ENCODE data around the gene RPL13.

The RPL13 gene

DNA sequence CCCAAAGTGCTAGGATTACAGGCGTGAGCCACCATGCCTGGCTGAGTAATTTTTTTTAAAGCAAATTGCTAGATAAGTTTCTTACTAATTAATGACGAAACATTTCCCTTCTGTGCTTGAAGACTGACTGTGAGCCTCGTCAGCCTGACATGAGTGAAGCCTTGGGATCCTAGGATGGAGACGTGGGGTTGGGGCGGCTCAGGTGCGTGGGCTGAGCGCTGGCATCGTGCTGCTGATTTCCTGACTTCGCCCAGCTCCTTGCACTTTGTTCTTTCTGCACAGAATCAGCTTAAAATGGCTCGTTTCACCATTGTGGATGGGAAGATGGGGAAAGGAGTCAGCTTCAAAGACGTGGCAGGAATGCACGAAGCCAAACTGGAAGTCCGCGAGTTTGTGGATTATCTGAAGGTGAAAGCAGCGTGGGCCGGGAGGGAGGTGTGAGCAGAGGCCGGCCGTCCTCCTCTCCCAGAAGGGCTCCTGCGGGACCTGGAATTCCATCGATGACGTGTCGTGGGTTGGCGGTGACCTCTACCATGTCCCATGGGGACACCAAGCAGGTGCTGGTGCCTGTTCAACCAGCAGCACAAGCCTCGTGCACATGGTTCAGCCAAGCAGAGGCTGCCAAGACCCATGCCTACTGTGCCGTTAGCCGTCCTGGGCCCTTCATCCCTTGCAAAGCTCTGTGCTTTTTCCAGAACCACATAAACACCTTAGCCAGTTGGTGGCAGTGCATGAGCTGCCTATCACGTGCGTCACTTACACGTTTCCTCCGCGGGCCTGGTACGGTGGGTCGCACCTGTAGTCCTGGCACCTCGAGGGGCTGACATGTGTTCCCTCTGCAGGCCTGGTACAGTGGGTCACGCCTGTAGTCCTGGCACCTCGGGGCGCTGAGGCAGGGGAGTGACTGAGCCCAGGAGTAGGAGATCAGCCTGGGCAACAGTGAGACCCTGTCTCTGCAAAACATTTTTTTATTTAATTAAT, 29.8 kb upstream of the RPL13 start:
- Histone ChIP-seq H3K27ac (ENCODE audit: low read length) (no peak overlapping the region), H3K36me3 (ENCODE audit: insufficient read depth, low read length) (peaks cover 88% of the 10 kb centered on the region), H3K79me2 (ENCODE audit: insufficient read depth, low read length) (peaks cover 9% of the 10 kb centered on the region), H3K27me3 (ENCODE audit: insufficient read depth, low read length, poor library complexity) (no peaks in the 10 kb centered on the region), H3K4me1 (ENCODE audit: insufficient read depth, low read length) (no peaks in the 10 kb centered on the region), H2AFZ (ENCODE audit: low read depth, low read length) (no peak overlapping the region), H3K9ac (ENCODE audit: low read depth, low read length) (no peak overlapping the region), H3K9me3 (ENCODE audit: insufficient read depth, low read length, severe bottlenecking) (no peaks in the 10 kb centered on the region), H3K4me3 (ENCODE audit: low read depth in 1 of 2, low read length in 2 of 2) (no peak overlapping the region), H4K20me1 (ENCODE audit: insufficient read depth, low read length) (peaks cover 7% of the 10 kb centered on the region), H3K4me2 (ENCODE audit: insufficient read depth, low read length) (no peak overlapping the region)
- TF ChIP-seq EZH2 (IDR thresholded peaks at IDR 0.05; ENCODE audit: borderline replicate concordance, low read depth, low read length, severe bottlenecking) (no peak), CTCF (IDR thresholded peaks at IDR 0.05; ENCODE audit: borderline replicate concordance, extremely low read depth, low read length, poor library complexity, severe bottlenecking) (peak; percentile 3)
- DNase-seq, result no peak
- no peak for ATAC-seq (ENCODE audit: insufficient read depth, low read depth)

DNA sequence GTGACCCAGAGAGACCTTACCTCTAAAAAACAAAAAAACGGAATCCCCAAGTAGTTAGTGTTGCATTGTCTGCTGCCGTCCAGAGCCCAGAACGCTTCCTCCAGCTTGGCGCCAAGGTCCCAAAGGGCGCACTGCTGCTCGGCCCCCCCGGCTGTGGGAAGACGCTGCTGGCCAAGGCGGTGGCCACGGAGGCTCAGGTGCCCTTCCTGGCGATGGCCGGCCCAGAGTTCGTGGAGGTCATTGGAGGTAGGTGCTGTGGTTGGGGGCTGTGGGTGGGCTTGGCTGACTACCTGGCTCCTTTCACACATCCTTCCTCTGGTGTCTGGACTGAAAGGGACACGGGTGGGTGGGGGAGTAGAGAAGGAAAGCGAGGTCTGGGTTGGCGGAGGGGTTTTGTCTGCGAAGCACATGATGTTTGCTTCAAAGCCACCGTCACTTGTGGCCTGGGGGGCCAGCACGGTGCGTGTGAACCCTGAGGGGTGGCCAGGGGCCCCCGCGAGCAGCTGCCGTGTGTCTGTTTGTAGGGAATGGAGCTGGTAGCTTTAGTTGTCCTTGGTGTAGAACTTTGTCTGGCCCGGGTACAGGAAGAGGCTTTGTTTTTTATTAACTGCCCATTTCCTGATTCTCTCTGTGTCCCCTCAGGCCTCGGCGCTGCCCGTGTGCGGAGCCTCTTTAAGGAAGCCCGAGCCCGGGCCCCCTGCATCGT, 28.5 kb upstream of the RPL13 start:
- TF ChIP-seq CTCF (IDR thresholded peaks at IDR 0.05; ENCODE audit: borderline replicate concordance, extremely low read depth, low read length, poor library complexity, severe bottlenecking) (no peak), EZH2 (IDR thresholded peaks at IDR 0.05; ENCODE audit: borderline replicate concordance, low read depth, low read length, severe bottlenecking) (no peak)
- peaks cover 80% of the 10 kb centered on the region for H3K36me3 ChIP-seq (ENCODE audit: insufficient read depth, low read length)
- no peak overlapping the region for H3K27ac ChIP-seq (ENCODE audit: low read length)
- peaks cover 16% of the 10 kb centered on the region for H3K79me2 ChIP-seq (ENCODE audit: insufficient read depth, low read length)
- DNase-seq, result no peak
- H3K4me1 ChIP-seq (ENCODE audit: insufficient read depth, low read length), result no peaks in the 10 kb centered on the region
- H3K4me2 ChIP-seq (ENCODE audit: insufficient read depth, low read length), result no peak overlapping the region
- H2AFZ ChIP-seq (ENCODE audit: low read depth, low read length), result no peak overlapping the region
- peaks cover 15% of the 10 kb centered on the region for H4K20me1 ChIP-seq (ENCODE audit: insufficient read depth, low read length)
- H3K9me3 ChIP-seq (ENCODE audit: insufficient read depth, low read length, severe bottlenecking), result no peaks in the 10 kb centered on the region
- ATAC-seq (ENCODE audit: insufficient read depth, low read depth), result no peak
- H3K4me3 ChIP-seq (ENCODE audit: low read depth in 1 of 2, low read length in 2 of 2), result no peak overlapping the region
- no peak overlapping the region for H3K9ac ChIP-seq (ENCODE audit: low read depth, low read length)
- no peaks in the 10 kb centered on the region for H3K27me3 ChIP-seq (ENCODE audit: insufficient read depth, low read length, poor library complexity)

DNA sequence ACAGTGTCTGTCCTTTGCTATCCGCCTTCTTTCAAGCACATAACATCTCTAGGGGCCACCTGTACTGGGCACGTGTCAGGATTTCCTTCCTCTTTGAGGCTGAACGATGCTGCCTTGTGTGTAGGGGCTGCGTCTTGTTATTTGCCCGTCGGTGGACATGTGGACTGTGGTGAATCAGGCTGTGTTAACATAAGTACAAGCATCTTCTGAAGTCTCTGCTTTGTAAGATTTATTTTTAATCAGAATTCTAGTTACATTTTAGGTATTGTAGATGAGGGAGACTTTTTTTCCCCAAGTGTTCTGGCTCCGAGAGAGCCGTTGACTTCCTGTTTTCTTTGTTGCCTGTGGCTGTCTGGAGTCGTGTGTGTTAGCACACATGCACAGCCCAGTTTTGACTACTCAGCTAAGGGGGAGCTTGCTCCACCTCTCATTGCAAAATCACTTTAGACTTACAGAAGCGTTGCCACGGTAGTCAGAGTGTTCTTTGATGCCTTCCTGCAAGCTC, 26.2 kb upstream of the RPL13 start:
- H3K27me3 ChIP-seq (ENCODE audit: insufficient read depth, low read length, poor library complexity), result no peaks in the 10 kb centered on the region
- TF ChIP-seq EZH2 (IDR thresholded peaks at IDR 0.05; ENCODE audit: borderline replicate concordance, low read depth, low read length, severe bottlenecking), result no peak
- no peak for TF ChIP-seq CTCF (IDR thresholded peaks at IDR 0.05; ENCODE audit: borderline replicate concordance, extremely low read depth, low read length, poor library complexity, severe bottlenecking)
- peaks cover 21% of the 10 kb centered on the region for H4K20me1 ChIP-seq (ENCODE audit: insufficient read depth, low read length)
- peaks cover 78% of the 10 kb centered on the region for H3K36me3 ChIP-seq (ENCODE audit: insufficient read depth, low read length)
- DNase-seq (no peak), ATAC-seq (ENCODE audit: insufficient read depth, low read depth) (no peak)
- H3K27ac ChIP-seq (ENCODE audit: low read length), result no peak overlapping the region
- no peak overlapping the region for H2AFZ ChIP-seq (ENCODE audit: low read depth, low read length)
- H3K9ac ChIP-seq (ENCODE audit: low read depth, low read length), result no peak overlapping the region
- no peaks in the 10 kb centered on the region for H3K9me3 ChIP-seq (ENCODE audit: insufficient read depth, low read length, severe bottlenecking)
- no peak overlapping the region for H3K4me2 ChIP-seq (ENCODE audit: insufficient read depth, low read length)
- no peak overlapping the region for H3K4me3 ChIP-seq (ENCODE audit: low read depth in 1 of 2, low read length in 2 of 2)
- H3K79me2 ChIP-seq (ENCODE audit: insufficient read depth, low read length), result peaks cover 18% of the 10 kb centered on the region
- no peaks in the 10 kb centered on the region for H3K4me1 ChIP-seq (ENCODE audit: insufficient read depth, low read length)
